K562 (cell line): ENCODE measurements around the gene ZNF45. TPM values are rescaled to one million over a fixed set of nuclear protein-coding genes. Genes with fewer than 3 reads are reported as not detected.

Source experiments
- CBFB ChIP-seq: sonication (generic); formaldehyde crosslinking; IDR thresholded peaks from 2 replicates; pipeline ENCODE4 v1.4.0; 2020; ENCODE audit warnings: mild to moderate bottlenecking, missing genetic modification reagents
- CBX1 ChIP-seq: sonication (generic); IDR thresholded peaks from 2 replicates; pipeline ENCODE4 v1.6.1; 2016; ENCODE audit warnings: antibody characterized with exemption, low read depth, mild to moderate bottlenecking
- DDX20 ChIP-seq: fragments of 450-650 bp; IDR thresholded peaks from 2 replicates; pipeline ENCODE4 v1.6.1; 2016; ENCODE audit warnings: missing genetic modification characterization, low read depth, mild to moderate bottlenecking, missing compliant biosample characterization, moderate library complexity
- FOXO4 ChIP-seq: fragments of 450-650 bp; formaldehyde crosslinking; IDR thresholded peaks from 2 replicates; pipeline ENCODE4 v1.4.0; 2020; ENCODE audit warnings: mild to moderate bottlenecking, moderate library complexity
- MEF2D ChIP-seq: conservative IDR thresholded peaks from 2 replicates; pipeline ENCODE4 v1.6.1; 2016; ENCODE audit warnings: low read depth, missing genetic modification characterization, missing compliant biosample characterization
- MEIS2 ChIP-seq: fragments of 450-650 bp; IDR thresholded peaks from 2 replicates; pipeline ENCODE4 v1.6.1; 2014; ENCODE audit warnings: mild to moderate bottlenecking; ENCODE audit not compliant: partially characterized antibody
- MTA1 ChIP-seq: fragments of 450-650 bp; IDR thresholded peaks from 2 replicates; pipeline ENCODE4 v1.6.1; 2017; ENCODE audit warnings: borderline replicate concordance
- PTBP1 ChIP-seq: fragments of 200-400 bp; formaldehyde crosslinking; IDR thresholded peaks from 2 replicates; pipeline ENCODE4 v1.6.1; 2017; ENCODE audit warnings: low read depth, low read length
- SMARCA5 ChIP-seq: fragments of 450-650 bp; IDR thresholded peaks from 2 replicates; pipeline ENCODE4 v1.6.1; 2016
- ZBTB9 ChIP-seq: fragments of 450-650 bp; formaldehyde crosslinking; IDR thresholded peaks from 2 replicates; pipeline ENCODE4 v1.4.0; 2020; ENCODE audit warnings: mild to moderate bottlenecking, moderate library complexity
- ZNF655 ChIP-seq: fragments of 250-450 bp; sonication (Bioruptor Pico); IDR thresholded peaks from 2 replicates; pipeline ENCODE4 v1.5.0; 2021
- polyA plus RNA-seq, 8 experiments: library from polyadenylated mRNA; depleted of rRNA in 4 of 8; stranded (reverse) in 5 of 8; unstranded in 3 of 8; fragments of >200 nt; fragmentation: Nextera tagmentation in 2 of 8; fragmentation: Illumina TruSeq in 1 of 8; extraction: Ambion mirVana in 2 of 8; extraction: Trizol in 1 of 8; gene quantifications; 2 replicates each; pipeline versions ENCODE4 v1.2.1 to v1.2.3, GENCODE V29; 2011 to 2014; ENCODE audit warnings: inconsistent platforms in 1 of 8, missing spikeins in 1 of 8
- total RNA-seq, 7 experiments: library from RNA; depleted of rRNA in 6 of 7; stranded (reverse); fragments of >200 nt in 6 of 7; fragmentation: Illumina TruSeq in 2 of 7; extraction: Trizol in 2 of 7; gene quantifications; 2 replicates each; pipeline versions ENCODE4 v1.2.1 to v1.2.3, GENCODE V29; 2011 to 2021; ENCODE audit warnings: low replicate concordance in 1 of 7
- TF ChIP-seq, protein P1 (sequence below): fragments of 250-450 bp; sonication (Bioruptor Pico); IDR thresholded peaks from 2 replicates; pipeline ENCODE4 v1.5.0; 2020; ENCODE audit warnings: mild to moderate bottlenecking, borderline replicate concordance
- TF ChIP-seq, protein P2 (sequence below): fragments of 250-450 bp; sonication (Bioruptor Pico); IDR thresholded peaks from 2 replicates; pipeline ENCODE4 v1.4.0; 2020; ENCODE audit warnings: mild to moderate bottlenecking, moderate library complexity
- TF ChIP-seq, protein P3 (sequence below): sonication (generic); formaldehyde crosslinking; IDR thresholded peaks from 2 replicates; pipeline ENCODE4 v1.8.0; 2022; ENCODE audit warnings: mild to moderate bottlenecking, missing genetic modification reagents, borderline replicate concordance

The ZNF45 gene
- total and polyA plus RNA-seq, 9 of the 15 experiments (the other 6 are each of a cell fraction or from before 2014, with no cell fraction given), result 2.6 to 10.6 (median 9.4) TPM

DNA sequence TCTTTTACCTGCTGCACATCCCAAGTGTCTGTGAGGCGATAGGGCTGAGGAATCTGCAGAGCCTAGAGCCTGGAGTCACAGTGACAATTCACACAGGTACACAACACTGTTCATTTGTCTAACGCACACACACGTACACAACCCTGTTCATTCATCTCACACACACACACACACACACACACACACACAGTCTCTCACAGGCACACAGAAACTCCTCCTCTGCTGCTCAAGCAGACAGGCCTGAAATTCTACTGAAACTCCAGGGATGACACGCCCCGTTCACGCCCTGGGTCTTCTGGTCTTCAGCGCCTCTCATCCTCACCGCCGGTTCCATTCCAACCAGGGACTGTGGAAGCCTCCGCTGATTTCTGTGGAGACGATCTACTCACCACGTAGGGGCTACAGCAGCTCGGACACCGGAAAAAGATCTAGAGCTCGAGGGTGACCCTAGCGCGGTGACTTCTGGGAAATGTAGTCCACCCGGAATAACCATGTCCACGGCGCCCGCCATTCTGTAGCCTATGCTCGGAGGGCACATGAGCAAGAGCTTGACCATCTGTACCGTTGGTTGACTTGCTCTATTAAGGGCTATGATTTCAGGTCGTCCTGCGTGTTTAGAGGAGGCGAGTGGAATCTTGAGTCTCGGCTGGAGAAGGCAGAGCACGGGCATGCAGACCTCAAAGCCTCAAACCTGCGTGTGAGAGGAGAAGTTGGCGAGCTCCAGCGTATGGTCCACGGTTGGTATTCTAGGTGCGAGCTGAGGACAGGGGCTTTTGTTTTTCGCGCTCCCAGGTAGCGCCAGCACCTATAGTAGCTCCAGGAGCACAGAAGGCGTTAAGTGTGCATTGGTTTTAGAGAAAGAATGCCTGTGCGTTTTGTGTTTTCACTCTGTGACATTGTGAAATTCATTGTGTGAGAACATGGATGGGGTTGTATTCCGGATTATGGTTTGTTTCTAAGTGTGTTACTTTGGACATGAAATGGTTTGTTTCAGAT lies 33.4 kb downstream of the ZNF45 start (continued):
- TF ChIP-seq, protein P1, sequence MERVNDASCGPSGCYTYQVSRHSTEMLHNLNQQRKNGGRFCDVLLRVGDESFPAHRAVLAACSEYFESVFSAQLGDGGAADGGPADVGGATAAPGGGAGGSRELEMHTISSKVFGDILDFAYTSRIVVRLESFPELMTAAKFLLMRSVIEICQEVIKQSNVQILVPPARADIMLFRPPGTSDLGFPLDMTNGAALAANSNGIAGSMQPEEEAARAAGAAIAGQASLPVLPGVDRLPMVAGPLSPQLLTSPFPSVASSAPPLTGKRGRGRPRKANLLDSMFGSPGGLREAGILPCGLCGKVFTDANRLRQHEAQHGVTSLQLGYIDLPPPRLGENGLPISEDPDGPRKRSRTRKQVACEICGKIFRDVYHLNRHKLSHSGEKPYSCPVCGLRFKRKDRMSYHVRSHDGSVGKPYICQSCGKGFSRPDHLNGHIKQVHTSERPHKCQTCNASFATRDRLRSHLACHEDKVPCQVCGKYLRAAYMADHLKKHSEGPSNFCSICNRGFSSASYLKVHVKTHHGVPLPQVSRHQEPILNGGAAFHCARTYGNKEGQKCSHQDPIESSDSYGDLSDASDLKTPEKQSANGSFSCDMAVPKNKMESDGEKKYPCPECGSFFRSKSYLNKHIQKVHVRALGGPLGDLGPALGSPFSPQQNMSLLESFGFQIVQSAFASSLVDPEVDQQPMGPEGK (CRISPR knock-in tag), result no peak
- TF ChIP-seq SMARCA5 (no peak), CBX1 (peak; percentile 42; the same call in 1 of the 2 replicates), CBFB (CRISPR knock-in tag) (no peak), PTBP1 (no peak), FOXO4 (CRISPR knock-in tag) (no peak), MEIS2 (no peak), MTA1 (no peak), MEF2D (tag) (no peak), ZBTB9 (CRISPR knock-in tag) (no peak), DDX20 (tag) (no peak), ZNF655 (CRISPR knock-in tag) (no peak)
- TF ChIP-seq, protein P2, sequence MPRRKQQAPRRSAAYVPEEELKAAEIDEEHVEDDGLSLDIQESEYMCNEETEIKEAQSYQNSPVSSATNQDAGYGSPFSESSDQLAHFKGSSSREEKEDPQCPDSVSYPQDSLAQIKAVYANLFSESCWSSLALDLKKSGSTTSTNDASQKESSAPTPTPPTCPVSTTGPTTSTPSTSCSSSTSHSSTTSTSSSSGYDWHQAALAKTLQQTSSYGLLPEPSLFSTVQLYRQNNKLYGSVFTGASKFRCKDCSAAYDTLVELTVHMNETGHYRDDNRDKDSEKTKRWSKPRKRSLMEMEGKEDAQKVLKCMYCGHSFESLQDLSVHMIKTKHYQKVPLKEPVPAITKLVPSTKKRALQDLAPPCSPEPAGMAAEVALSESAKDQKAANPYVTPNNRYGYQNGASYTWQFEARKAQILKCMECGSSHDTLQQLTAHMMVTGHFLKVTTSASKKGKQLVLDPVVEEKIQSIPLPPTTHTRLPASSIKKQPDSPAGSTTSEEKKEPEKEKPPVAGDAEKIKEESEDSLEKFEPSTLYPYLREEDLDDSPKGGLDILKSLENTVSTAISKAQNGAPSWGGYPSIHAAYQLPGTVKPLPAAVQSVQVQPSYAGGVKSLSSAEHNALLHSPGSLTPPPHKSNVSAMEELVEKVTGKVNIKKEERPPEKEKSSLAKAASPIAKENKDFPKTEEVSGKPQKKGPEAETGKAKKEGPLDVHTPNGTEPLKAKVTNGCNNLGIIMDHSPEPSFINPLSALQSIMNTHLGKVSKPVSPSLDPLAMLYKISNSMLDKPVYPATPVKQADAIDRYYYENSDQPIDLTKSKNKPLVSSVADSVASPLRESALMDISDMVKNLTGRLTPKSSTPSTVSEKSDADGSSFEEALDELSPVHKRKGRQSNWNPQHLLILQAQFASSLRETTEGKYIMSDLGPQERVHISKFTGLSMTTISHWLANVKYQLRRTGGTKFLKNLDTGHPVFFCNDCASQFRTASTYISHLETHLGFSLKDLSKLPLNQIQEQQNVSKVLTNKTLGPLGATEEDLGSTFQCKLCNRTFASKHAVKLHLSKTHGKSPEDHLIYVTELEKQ (CRISPR knock-in tag), result no peak
- TF ChIP-seq, protein P3, sequence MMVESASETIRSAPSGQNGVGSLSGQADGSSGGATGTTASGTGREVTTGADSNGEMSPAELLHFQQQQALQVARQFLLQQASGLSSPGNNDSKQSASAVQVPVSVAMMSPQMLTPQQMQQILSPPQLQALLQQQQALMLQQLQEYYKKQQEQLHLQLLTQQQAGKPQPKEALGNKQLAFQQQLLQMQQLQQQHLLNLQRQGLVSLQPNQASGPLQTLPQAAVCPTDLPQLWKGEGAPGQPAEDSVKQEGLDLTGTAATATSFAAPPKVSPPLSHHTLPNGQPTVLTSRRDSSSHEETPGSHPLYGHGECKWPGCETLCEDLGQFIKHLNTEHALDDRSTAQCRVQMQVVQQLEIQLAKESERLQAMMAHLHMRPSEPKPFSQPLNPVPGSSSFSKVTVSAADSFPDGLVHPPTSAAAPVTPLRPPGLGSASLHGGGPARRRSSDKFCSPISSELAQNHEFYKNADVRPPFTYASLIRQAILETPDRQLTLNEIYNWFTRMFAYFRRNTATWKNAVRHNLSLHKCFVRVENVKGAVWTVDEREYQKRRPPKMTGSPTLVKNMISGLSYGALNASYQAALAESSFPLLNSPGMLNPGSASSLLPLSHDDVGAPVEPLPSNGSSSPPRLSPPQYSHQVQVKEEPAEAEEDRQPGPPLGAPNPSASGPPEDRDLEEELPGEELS (CRISPR knock-in tag), result no peak
